HT-29 (cell line): Measurements from ENCODE around the gene POTEF. TPM values are rescaled to one million over a fixed set of nuclear protein-coding genes. Genes with fewer than 3 reads are reported as not detected.
A peak's percentile ranks its signal among the peaks of the same experiment; 100 is the strongest.
"Not testable (repeated sequence)": the region's sequence is repeated elsewhere in the genome, so short reads cannot be mapped to it uniquely, and the experiment has no call there.

Experiments used
- DNase-seq: peaks from one replicate; pipeline ENCODE4 v3.0.0-alpha.2; 2015; ENCODE audit warnings: low spot score
- small RNA-seq: library from RNA; depleted of rRNA; stranded (forward); fragments of <200 nt; gene quantifications from one replicate; pipeline ENCODE3, GENCODE V24; 2014
- total RNA-seq: library from RNA; depleted of rRNA; stranded (reverse); fragments of >200 nt; shearing (Covaris generic); gene quantifications from 2 replicates; pipeline ENCODE4 v1.2.3, GENCODE V29; 2014; rRNA removed

Gene POTEF
- total RNA-seq, 1 experiment from 2014 or later = 0.61 TPM

DNA sequence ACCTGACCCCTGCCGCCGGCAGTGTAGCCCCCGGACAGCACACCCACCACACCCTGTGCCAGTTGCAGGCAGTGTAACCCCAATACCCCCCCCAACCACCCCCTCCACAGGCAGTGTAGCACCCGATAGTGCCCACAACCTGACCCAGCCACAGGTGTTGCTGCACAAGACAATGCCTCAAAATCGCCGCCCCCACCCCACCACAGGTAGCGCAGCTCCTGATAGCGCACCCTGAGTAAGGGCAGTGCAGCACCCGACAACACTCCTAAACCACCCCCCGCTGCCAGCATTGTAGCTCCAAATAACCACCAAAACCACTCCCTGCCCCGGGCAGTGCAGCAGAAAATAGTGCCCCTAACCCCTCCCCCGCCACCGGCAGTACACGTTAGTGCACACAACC is 558 bp downstream of the POTEF start:
- not testable (repeated sequence) for DNase-seq

DNA sequence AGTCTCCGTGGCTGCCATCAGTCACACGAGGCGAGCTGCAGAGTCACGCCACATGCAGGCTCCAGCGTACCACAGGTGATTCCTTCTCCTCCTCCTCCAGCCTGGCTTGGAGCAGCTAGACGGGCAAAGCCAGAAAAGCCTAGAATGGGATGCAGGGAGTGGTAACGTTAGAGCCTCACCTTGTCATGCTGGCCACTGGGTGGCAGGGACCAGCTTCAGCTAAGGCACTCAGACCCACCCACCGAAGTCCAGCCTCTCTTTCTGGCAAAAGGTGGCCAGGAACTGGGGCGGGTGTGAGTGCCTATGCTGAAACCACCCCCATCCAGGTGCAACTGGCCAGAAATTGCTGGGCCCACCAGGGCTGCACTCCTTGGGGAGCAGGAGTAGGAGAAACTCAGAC is 1.3 kb downstream of the POTEF start:
- DNase-seq = not testable (repeated sequence)

DNA sequence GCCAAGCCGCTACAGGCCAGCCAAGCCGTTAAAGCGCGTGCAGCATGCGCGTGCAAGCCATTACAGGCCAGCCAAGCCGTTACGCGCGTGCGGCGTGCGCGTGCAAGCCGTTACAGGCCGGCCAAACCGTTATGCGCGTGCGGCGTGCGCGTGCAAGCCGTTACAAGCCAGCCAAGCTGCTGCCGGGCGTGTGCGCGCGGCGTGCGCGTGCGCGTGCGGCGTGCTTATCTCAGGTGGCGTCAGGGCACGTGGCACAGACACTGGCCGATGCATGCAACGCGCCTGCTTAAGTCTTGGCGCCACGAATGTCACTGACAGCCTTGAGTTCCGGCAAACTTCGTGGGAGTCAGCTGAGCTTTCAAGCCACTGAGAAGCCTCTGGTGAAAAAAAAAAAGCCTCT is 8.1 kb downstream of the POTEF start:
- not testable (repeated sequence) for DNase-seq

- DNase-seq = not testable (repeated sequence)
Observed at GRCh38 chr2:130102597-130103363, 26.2 kb downstream of the POTEF start.

GRCh38 chr2:130062645-130063044 is 66.4 kb downstream of the POTEF start:
- DNase-seq = not testable (repeated sequence)

GRCh38 chr2:130059982-130060381 is 69.0 kb downstream of the POTEF start:
- not testable (repeated sequence) for DNase-seq

DNA sequence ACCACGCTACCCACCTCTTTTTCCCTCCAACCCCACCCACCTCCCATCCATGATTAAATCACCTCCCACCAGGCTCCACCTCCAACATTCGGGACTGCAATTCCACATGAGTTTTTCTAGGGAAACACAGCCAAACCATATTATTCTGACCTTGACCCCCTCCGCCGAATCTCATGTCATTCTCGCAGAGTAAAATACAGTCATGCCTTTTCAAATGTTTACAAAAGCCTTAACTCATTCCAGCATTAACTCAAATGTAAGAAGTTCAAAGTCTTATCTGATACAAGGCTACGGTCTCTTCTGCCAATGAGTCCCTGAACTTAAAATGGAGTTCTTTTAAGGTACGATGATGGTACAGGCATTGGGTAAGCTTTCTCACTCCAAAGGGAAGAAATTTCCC is 72.7 kb downstream of the POTEF start:
- not testable (repeated sequence) for DNase-seq

GRCh38 chr2:130053217-130053911 is 75.7 kb downstream of the POTEF start:
- DNase-seq = not testable (repeated sequence)

- DNase-seq = not testable (repeated sequence)
Observed at GRCh38 chr2:130052376-130052775, 76.6 kb downstream of the POTEF start.

- DNase-seq = not testable (repeated sequence)
Observed at GRCh38 chr2:130048422-130048821, 80.6 kb downstream of the POTEF start.

DNA sequence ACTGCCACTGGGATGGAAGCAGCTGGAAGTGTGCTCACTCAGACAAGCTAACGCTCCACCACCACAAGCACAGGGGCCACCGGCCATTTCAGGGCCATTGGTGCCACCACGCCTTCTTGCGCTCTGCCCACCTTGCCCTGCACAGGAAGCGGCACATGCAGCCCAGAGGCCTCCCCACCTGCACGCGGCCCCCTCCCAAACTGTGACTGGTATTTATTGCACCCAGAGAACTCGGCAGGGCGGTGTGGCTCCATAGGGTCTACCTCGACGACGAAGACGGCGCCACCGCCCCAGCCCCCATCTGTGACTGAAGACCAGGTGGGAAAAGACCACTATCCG is 90.8 kb downstream of the POTEF start:
- not testable (repeated sequence) for DNase-seq

DNA sequence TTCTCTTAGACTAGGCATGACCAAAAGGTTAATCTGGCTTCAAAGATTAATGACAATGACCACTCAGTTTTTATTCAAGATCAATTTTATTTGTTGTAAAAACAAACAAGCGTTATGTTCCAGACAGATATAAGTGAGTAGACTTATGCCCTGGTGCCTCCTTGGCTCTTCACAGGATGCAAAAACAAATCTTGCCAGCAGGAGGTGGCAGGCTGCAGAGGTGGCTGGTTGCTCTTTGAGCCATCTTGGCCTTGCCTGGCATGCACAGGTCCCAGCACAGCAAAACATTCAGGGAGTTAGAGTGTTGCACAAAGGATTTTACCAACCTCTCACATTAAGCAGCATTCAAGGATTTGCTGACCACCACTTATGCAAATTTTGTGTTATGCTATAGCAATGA is 103.1 kb downstream of the POTEF start:
- DNase-seq = peak; percentile 21

Small RNA genes lying within 50 kb of the gene (small RNA-seq; reads per million reads assigned to genes)
- gene AC018865.2 = not detected
- gene RNU6-1049P = not detected

Other genes starting within 250 kb of the POTEF start
- not detected in 2 replicates for gene RAB6C, start 149.6 kb downstream of the POTEF start, total RNA-seq
- 0.33 and 2.0 TPM in 2 replicates for gene CCDC74B, start 15.9 kb upstream of the POTEF start, total RNA-seq
- gene SMPD4, start 52.4 kb upstream of the POTEF start, total RNA-seq = 71.3 and 76.3 TPM in 2 replicates
- gene MZT2B, start 53.0 kb upstream of the POTEF start, total RNA-seq = 375 and 414 TPM in 2 replicates
- gene TUBA3E, start 69.2 kb upstream of the POTEF start, total RNA-seq = not detected in 2 replicates
- 170 and 172 TPM in 2 replicates for gene IMP4, start 213.7 kb upstream of the POTEF start, total RNA-seq
- gene PTPN18, start 226.8 kb upstream of the POTEF start, total RNA-seq = 67.5 and 76.0 TPM in 2 replicates